H9 (cell line): ENCODE data around the gene ITGB2. TPM values are rescaled to one million over a fixed set of nuclear protein-coding genes. Genes with fewer than 3 reads are reported as not detected.

Experiments
- DNase-seq: peaks from one replicate; pipeline ENCODE4 v3.0.0-alpha.2; 2017
- H2AFZ ChIP-seq: one replicate; pipeline ENCODE4 v1.6.1; 2013; ENCODE audit warnings: mild to moderate bottlenecking, low read length, control low read depth, moderate library complexity
- H2AK5ac ChIP-seq: 2 replicates; pipeline ENCODE4 v1.6.1; 2013; ENCODE audit warnings: low read length, control low read depth, mixed read lengths; ENCODE audit not compliant: insufficient read length
- H2BK120ac ChIP-seq: one replicate; pipeline ENCODE4 v1.6.1; 2013; ENCODE audit warnings: low read depth, mild to moderate bottlenecking, low read length, control low read depth, inconsistent platforms; ENCODE audit not compliant: poor library complexity, severe bottlenecking
- H2BK12ac ChIP-seq: 2 replicates; pipeline ENCODE4 v1.6.1; 2013; ENCODE audit warnings: low read length, control low read depth, mixed read lengths, low read depth; ENCODE audit not compliant: insufficient read length
- H2BK15ac ChIP-seq: 2 replicates; pipeline ENCODE4 v1.6.1; 2013; ENCODE audit warnings: low read depth, low read length, control low read depth
- H2BK20ac ChIP-seq: one replicate; pipeline ENCODE4 v1.6.1; 2013; ENCODE audit warnings: low read depth, mild to moderate bottlenecking, low read length, control low read depth, inconsistent platforms; ENCODE audit not compliant: poor library complexity, severe bottlenecking
- H2BK5ac ChIP-seq: 2 replicates; pipeline ENCODE4 v1.6.1; 2013; ENCODE audit warnings: low read length, control low read depth, mixed read lengths; ENCODE audit not compliant: insufficient read length
- H3K14ac ChIP-seq: 2 replicates; pipeline ENCODE4 v1.6.1; 2013; ENCODE audit warnings: low read length, control low read depth; ENCODE audit not compliant: insufficient read depth
- H3K18ac ChIP-seq: 2 replicates; pipeline ENCODE4 v1.6.1; 2013; ENCODE audit warnings: low read depth, mild to moderate bottlenecking, mixed read lengths, low read length, control low read depth; ENCODE audit not compliant: insufficient read length
- H3K23ac ChIP-seq: 2 replicates; pipeline ENCODE4 v1.6.1; 2013; ENCODE audit warnings: low read length, control low read depth, mixed read lengths, low read depth; ENCODE audit not compliant: insufficient read length
- H3K23me2 ChIP-seq: 2 replicates; pipeline ENCODE4 v1.6.1; 2013; ENCODE audit warnings: low read depth, mild to moderate bottlenecking, mixed read lengths, low read length, control low read depth; ENCODE audit not compliant: insufficient read length, poor library complexity, severe bottlenecking
- H3K27ac ChIP-seq: 2 replicates; pipeline ENCODE4 v1.5.1; 2013; ENCODE audit warnings: low read length, control low read depth, mixed read lengths, low read depth; ENCODE audit not compliant: insufficient read length
- H3K27me3 ChIP-seq: 2 replicates; pipeline ENCODE4 v1.6.1; 2013; ENCODE audit warnings: low read length, control low read depth, inconsistent platforms; ENCODE audit not compliant: insufficient read depth
- H3K4ac ChIP-seq: 2 replicates; pipeline ENCODE4 v1.6.1; 2013; ENCODE audit warnings: low read depth, mild to moderate bottlenecking, control low read depth, inconsistent platforms, low read length, moderate library complexity
- H3K4me1 ChIP-seq: 2 replicates; pipeline ENCODE4 v1.6.1; 2013; ENCODE audit warnings: low read length, control low read depth, inconsistent platforms; ENCODE audit not compliant: insufficient read depth
- H3K4me2 ChIP-seq: 2 replicates; pipeline ENCODE4 v1.6.1; 2013; ENCODE audit warnings: low read length, control low read depth, mixed read lengths; ENCODE audit not compliant: insufficient read length, insufficient read depth
- H3K56ac ChIP-seq: 2 replicates; pipeline ENCODE4 v1.6.1; 2013; ENCODE audit warnings: low read depth, mild to moderate bottlenecking, mixed read lengths, low read length, control low read depth; ENCODE audit not compliant: insufficient read length
- H3K79me1 ChIP-seq: 2 replicates; pipeline ENCODE4 v1.6.1; 2013; ENCODE audit warnings: low read depth, mild to moderate bottlenecking, moderate library complexity, low read length, control low read depth, inconsistent platforms; ENCODE audit not compliant: insufficient read depth, poor library complexity, severe bottlenecking
- H3K79me2 ChIP-seq: 2 replicates; pipeline ENCODE4 v1.6.1; 2013; ENCODE audit warnings: low read length, control low read depth, inconsistent platforms; ENCODE audit not compliant: insufficient read depth
- H3K9ac ChIP-seq: 2 replicates; pipeline ENCODE4 v1.6.1; 2013; ENCODE audit warnings: low read length, control low read depth, mixed read lengths; ENCODE audit not compliant: insufficient read length; ENCODE audit errors: extremely low read depth
- H3K9me3 ChIP-seq: one replicate; pipeline ENCODE4 v1.6.1; 2013; ENCODE audit warnings: low read depth, low read length, inconsistent platforms; ENCODE audit not compliant: control insufficient read depth
- H3T11ph ChIP-seq: one replicate; pipeline ENCODE4 v1.6.1; 2013; ENCODE audit warnings: mild to moderate bottlenecking, low read length, control low read depth, inconsistent platforms
- H4K20me1 ChIP-seq: one replicate; pipeline ENCODE4 v1.6.1; 2013; ENCODE audit not compliant: control insufficient read depth, insufficient read length, insufficient read depth
- H4K5ac ChIP-seq: 2 replicates; pipeline ENCODE4 v1.6.1; 2013; ENCODE audit warnings: low read depth, mild to moderate bottlenecking, mixed read lengths, low read length, control low read depth; ENCODE audit not compliant: insufficient read length
- H4K8ac ChIP-seq: replicated peaks from 2 replicates; pipeline ENCODE4 v1.6.1; 2013; ENCODE audit warnings: low read length, control low read depth, mixed read lengths, low read depth; ENCODE audit not compliant: insufficient read length
- H4K91ac ChIP-seq: 2 replicates; pipeline ENCODE4 v1.6.1; 2013; ENCODE audit warnings: low read depth, mild to moderate bottlenecking, moderate library complexity, mixed read lengths, low read length, control low read depth; ENCODE audit not compliant: insufficient read length
- H3K27ac Mint-ChIP-seq, 3 experiments: 2 replicates in 2 of 3; 3 replicates in 1 of 3; pipeline ENCODE4 v1.8.0; 2020 to 2021; ENCODE audit warnings: mixed read lengths in 3 of 3, mild to moderate bottlenecking in 1 of 3, moderate library complexity in 1 of 3
- H3K27me3 Mint-ChIP-seq: 2 replicates; pipeline ENCODE4 v1.8.0; 2021; ENCODE audit warnings: low read depth, mild to moderate bottlenecking, moderate library complexity, mixed read lengths
- H3K36me3 Mint-ChIP-seq, 3 experiments: 2 replicates in 2 of 3; 3 replicates in 1 of 3; pipeline ENCODE4 v1.8.0; 2020 to 2021; ENCODE audit warnings: low read depth in 3 of 3, mixed read lengths in 3 of 3; ENCODE audit not compliant: insufficient read depth in 1 of 3
- H3K4me1 Mint-ChIP-seq, 2 experiments: 2 replicates each; pipeline ENCODE4 v1.8.0; 2020; ENCODE audit warnings: mixed read lengths in 2 of 2
- H3K4me3 Mint-ChIP-seq, 2 experiments: 2 replicates in 1 of 2; 3 replicates in 1 of 2; pipeline ENCODE4 v1.8.0; 2020 to 2021; ENCODE audit warnings: mild to moderate bottlenecking in 2 of 2, mixed read lengths in 2 of 2, moderate library complexity in 1 of 2
- H3K9me3 Mint-ChIP-seq, 2 experiments: 2 replicates in 1 of 2; 3 replicates in 1 of 2; pipeline ENCODE4 v1.8.0; 2020; ENCODE audit warnings: mild to moderate bottlenecking in 2 of 2, mixed read lengths in 2 of 2, moderate library complexity in 1 of 2
- WGBS: extraction: QIAGEN DNeasy Blood & Tissue Kit; methylation state at CpG from one replicate; pipeline ENCODE4 v1.1.7; 2013; ENCODE audit warnings: missing lambda C conversion rate, low lambda C conversion rate, mixed read lengths; ENCODE audit not compliant: insufficient read length; ENCODE audit errors: extremely low coverage; 5-methylcytosine and 5-hydroxymethylcytosine counted together
- total RNA-seq: library from RNA; stranded (reverse); gene quantifications from 2 replicates; pipeline ENCODE4 v1.2.1, GENCODE V29; 2021
- TF ChIP-seq, protein P1 (sequence below): fragments of 200-600 bp; sonication (generic); conservative IDR thresholded peaks from 3 replicates; pipeline ENCODE4 v1.8.0; 2021; ENCODE audit warnings: antibody characterized with exemption, mild to moderate bottlenecking

Gene ITGB2
- total RNA-seq, 1 experiment from 2014 or later: 1.1 TPM

DNA sequence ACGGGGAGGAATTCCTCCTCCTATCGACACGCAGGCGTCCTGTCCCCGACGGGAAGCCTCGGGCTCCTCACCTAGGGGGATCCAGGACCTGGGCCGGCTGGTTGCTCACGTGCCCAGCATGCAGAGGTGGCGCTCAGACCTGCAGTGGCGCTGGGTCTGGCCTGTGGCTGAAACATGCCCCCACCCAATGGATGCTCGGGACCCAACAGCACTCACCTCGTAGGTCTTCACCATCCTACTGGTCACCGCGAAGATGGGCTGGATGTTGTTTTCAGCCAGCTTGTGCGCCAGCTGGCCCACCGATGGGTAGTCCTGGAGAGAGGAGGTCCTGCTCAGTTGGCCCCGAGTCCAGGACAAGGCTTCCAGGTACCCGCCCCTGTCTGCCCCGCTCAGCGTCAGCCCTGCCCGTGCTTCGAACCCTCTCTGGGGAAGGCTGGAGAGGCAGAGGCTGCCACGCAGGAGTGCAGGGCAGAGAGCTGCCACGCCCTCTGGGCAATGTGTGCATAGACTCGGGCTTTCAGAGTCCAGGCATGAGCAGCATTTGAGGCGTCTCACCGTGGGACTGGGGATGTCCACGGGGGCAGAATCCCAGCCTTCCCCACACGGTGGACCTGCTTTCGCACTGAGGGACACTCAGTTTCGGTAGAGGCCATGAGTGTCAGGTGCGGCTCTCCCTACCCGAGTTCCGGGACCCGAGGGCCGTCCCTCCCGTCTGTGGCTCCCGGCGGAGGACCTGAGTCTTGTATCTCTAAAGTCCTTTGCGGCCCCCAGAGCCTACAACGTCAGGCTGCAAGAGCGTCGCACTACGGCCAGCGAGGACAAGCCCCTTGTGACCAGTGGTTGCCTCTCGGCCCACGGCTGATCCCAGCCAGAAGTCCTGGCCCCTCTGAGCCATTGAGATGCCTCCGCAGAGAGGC lies 21.6 kb downstream of the ITGB2 start:
- Mint-ChIP-seq H3K4me3 (no peak overlapping the region), H3K4me1 (peaks cover 10 to 13% of the 10 kb centered on the region in 2 experiments), H3K36me3 (no peaks in the 10 kb centered on the region), H3K27ac (no peak overlapping the region), H3K9me3 (no peaks in the 10 kb centered on the region; a peak in 1 of 5 replicates), H3K27me3 (peaks cover 3% of the 10 kb centered on the region)
- H3K23ac ChIP-seq: no peak overlapping the region
- H3K9me3 ChIP-seq: no peaks in the 10 kb centered on the region
- H4K20me1 ChIP-seq: peaks cover 6% of the 10 kb centered on the region
- no peaks in the 10 kb centered on the region for H3K23me2 ChIP-seq
- DNase-seq: no peak
- no peak overlapping the region for H2BK120ac ChIP-seq
- H3K14ac ChIP-seq: no peak overlapping the region
- no peak overlapping the region for H2BK5ac ChIP-seq
- no peak overlapping the region for H3K27ac ChIP-seq
- WGBS: no CpG with 5 or more reads among the region's 49 CpGs
- H3K27me3 ChIP-seq: no peaks in the 10 kb centered on the region
- no peak overlapping the region for H3K9ac ChIP-seq
- no peak overlapping the region for H2BK20ac ChIP-seq
- no peak overlapping the region for H3K56ac ChIP-seq
- no peak overlapping the region for H4K8ac ChIP-seq
- no peaks in the 10 kb centered on the region for H3K79me2 ChIP-seq
- H2AK5ac ChIP-seq: no peak overlapping the region
- no peak overlapping the region for H2BK15ac ChIP-seq
- H3T11ph ChIP-seq: no peak overlapping the region
- H3K79me1 ChIP-seq: no peaks in the 10 kb centered on the region
- no peak overlapping the region for H2AFZ ChIP-seq
- TF ChIP-seq, protein P1, sequence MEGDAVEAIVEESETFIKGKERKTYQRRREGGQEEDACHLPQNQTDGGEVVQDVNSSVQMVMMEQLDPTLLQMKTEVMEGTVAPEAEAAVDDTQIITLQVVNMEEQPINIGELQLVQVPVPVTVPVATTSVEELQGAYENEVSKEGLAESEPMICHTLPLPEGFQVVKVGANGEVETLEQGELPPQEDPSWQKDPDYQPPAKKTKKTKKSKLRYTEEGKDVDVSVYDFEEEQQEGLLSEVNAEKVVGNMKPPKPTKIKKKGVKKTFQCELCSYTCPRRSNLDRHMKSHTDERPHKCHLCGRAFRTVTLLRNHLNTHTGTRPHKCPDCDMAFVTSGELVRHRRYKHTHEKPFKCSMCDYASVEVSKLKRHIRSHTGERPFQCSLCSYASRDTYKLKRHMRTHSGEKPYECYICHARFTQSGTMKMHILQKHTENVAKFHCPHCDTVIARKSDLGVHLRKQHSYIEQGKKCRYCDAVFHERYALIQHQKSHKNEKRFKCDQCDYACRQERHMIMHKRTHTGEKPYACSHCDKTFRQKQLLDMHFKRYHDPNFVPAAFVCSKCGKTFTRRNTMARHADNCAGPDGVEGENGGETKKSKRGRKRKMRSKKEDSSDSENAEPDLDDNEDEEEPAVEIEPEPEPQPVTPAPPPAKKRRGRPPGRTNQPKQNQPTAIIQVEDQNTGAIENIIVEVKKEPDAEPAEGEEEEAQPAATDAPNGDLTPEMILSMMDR: no peak
- H3K4me2 ChIP-seq: no peak overlapping the region
- H4K91ac ChIP-seq: no peak overlapping the region
- H3K4ac ChIP-seq: no peak overlapping the region
- no peaks in the 10 kb centered on the region; the same call in 1 of the 2 replicates for H3K4me1 ChIP-seq
- no peak overlapping the region for H3K18ac ChIP-seq
- no peak overlapping the region for H4K5ac ChIP-seq
- no peak overlapping the region for H2BK12ac ChIP-seq
